ENCODE measurements around the gene ESYT1.
A peak's percentile ranks its signal among the peaks of the same experiment; 100 is the strongest.

The ESYT1 gene

DNA sequence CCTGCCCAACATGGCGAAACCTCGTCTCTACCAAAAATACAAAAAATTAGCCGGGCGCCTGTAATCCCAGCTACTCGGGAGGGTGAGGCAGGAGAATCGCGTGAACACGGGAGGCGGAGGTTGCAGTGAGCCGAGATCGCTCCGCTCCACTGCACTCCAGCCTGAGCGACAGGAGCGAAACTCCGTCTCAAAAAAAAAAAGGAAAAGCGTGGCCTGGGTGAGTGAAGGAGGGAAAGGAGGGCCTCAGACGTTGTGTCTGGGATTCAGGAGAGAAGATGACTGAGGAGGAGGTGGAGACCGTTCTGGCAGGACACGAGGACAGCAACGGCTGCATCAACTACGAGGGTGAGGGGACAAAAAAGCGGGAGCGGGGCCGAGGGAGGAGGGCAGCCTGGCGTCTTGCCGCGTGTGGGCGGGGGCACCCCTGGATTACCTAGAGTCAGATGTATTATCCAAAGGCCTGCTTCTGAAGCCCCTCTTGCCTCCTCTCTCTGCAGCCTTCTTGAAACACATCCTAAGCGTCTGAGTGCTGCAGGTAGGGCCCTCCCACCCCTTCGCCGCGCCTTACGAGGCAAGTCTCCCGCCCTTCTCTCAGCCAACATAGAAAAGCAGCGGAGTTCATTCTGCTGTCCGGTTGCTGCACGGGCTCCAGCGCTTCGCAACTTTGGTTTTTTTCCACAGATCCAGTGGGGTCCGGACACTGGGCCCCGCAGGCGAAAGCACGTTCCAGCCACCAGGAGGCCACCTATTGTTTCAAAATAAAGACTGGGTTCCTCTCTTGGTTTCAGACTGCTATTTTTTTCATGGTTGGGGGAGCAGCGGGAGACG lies 29.3 kb downstream of the ESYT1 start:
- peak; percentile 78 to 82 for DNase-seq

DNA sequence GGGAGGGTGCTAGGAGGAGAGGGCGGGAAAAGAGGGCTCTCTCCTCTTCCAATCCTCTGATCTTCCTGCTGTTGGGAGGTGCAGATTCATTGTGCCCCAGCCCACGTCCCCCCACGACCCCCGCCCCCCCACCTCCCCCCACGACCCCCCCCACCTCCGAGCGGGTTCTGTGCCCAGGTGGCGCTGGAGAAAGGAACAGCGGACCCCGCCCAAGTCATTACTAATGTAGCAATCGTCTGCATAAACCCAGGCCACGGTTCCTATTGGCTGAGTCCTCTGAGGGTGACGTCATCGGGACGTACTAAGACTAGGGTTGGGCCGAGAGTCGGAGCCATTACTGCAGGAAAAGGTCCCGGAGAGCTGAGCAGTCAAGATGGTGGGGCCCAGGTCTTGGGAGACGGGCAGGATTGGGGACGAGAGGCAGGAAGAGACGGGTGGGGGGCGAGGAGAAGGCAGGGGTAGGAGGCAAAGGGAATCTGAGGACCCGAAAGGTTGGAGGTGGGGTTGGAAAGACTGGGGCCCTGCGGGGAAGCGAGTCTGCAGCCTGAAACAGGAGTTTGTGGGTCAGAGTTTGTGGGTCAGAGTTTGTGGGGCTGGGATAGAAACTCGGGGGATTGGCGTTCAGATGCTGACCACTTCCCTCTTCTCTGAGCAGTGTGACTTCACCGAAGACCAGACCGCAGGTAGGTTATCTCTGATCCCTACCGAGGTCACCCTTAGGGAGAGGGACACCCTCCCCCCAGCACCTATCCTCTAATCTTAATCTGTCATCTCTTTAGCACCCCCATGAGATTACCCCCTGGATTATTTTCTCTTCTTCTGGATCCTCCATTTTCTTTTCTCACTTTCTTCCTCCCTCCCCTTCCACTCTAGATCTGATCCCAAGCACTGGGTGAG lies 30.2 kb downstream of the ESYT1 start, which contains the start of gene MYL6:
TSS of gene MYL6 (plus strand) at position 331 of the 897 bp plus-strand sequence. CDS start at position 374, 43 bp downstream.
- DNase-seq = peak; percentile 83 to 97

DNA sequence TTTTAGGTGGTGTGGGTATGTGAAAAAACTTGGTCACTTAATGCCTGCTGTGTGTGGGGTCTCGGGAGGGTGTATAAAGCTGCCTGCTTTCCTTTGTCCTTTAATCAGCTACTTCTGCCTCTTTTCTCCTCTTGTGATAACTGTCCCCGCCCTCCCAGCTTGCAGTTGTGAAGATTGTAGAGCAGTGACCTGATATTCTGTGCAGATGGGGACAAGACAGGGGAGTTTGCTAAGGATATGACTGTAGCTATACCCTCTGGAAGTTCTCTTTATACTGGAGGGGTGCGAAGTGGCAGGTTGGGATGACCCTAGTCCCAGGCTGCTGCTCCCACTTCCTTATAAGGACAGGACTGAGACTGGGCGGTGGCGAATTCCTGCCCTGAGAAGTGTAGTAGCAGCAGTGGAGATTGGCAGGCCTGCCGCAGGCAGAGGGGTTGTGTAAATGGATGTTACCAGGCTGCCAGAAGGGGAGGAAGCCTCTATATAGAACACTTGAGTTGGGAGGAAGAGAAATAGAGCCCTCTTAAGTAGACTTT lies 30.9 kb downstream of the ESYT1 start:
- no peak for DNase-seq

DNA sequence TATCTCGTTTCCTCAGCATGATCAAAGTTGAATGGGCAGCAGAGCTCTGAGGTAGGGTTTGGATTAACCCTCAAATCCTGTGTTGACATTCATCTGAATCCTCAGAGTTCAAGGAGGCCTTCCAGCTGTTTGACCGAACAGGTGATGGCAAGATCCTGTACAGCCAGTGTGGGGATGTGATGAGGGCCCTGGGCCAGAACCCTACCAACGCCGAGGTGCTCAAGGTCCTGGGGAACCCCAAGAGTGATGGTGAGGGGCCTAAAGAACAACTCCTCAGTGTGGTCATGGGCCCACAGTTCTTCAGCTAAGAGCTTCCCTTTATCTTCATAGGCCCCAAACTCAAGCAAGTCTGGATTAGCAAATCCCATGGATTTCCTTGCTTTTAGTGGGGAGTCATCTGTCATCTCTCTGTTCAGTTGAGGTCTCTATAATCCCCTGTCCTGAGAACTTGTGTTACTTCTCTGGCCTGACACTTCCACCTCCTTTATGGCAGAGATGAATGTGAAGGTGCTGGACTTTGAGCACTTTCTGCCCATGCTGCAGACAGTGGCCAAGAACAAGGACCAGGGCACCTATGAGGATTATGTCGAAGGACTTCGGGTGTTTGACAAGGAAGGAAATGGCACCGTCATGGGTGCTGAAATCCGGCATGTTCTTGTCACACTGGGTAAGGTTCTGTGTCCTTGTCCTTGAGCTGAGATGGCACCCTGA lies 31.6 kb downstream of the ESYT1 start:
- no peak for DNase-seq

DNA sequence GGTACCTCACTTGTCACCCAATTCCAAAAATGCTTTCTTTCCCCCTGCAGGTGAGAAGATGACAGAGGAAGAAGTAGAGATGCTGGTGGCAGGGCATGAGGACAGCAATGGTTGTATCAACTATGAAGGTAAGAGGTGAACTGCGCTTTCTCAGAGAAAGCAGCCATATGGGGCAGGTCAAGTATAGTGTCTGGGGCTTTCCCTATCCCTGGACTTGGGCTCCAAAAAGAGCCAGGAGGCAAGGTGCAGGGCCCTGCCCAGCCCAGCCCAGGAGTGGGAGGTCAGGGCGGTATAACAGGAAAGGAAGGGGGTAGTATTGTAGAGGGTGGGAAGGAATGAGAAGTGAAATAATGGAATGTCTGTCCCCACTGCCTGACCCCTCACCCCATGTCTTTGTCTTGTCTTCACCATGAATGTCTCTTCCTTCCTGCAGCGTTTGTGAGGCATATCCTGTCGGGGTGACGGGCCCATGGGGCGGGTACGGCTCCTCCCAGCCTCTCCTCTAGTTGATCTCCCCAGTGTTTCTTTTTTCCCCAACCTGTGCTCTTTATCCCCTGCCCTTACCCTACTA lies 32.2 kb downstream of the ESYT1 start:
- no peak for DNase-seq

DNA sequence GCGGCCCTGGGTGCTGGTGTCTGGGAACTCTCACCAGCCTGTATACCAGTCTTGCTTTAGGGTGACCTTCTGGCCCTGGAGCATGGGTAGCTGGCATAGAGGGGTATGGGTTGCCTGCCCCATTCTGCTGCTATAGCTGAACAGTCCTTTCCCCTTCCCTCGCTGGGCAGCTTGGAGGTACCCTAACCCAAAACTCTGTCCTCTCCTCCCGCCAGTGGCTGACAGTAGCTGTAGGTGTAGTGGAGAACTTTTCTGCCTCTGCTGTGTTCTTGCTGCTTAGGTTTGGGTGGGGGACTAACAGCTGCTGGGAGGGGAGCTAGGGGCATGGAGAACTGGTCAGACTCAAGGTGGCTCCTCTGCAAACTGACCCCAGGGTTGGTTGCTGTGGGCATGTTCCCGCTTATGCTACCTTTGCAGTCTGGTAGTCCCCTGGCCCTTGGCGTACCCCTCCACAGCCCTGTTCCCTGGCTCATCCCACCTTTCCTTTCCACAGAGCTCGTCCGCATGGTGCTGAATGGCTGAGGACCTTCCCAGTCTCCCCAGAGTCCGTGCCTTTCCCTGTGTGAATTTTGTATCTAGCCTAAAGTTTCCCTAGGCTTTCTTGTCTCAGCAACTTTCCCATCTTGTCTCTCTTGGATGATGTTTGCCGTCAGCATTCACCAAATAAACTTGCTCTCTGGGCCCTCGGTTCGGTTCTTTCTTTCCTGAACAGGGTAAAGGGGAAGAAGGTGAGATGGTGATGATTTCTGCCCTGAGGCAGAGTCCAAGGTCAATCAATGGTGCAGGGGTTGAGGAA lies 33.0 kb downstream of the ESYT1 start:
- DNase-seq = no peak

DNA sequence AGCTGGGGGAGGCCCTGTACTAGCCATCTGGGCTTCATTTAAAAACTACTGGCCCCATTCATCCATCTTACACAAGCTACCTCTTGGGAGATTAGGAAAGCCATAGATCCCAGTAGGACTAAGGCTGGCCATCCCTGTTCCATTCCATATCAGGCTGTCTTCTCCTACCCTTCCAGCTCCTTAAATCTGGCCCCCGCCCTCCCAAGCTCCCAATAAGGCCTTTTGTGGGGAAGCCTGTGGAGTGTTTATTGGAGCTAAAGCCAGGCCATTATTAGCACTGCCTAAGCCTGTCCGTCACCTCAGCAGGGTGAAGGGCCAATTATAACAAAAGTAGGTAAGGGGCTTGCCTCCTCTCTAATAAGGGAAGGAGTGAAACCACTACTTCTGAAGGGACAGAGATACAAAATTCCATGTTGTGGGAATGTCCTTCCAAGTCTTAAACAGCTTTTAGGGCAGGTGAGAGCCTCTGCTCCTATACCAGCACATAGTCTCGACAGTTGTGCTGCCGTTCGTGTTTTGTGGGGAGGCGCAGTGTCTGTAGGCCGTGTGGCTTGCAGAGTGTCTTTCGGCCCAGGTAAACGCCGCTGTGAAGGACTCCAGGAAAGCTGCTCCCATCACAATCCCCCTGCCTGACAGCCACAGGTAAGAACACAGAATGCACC lies 33.8 kb downstream of the ESYT1 start:
- no peak for DNase-seq

DNA sequence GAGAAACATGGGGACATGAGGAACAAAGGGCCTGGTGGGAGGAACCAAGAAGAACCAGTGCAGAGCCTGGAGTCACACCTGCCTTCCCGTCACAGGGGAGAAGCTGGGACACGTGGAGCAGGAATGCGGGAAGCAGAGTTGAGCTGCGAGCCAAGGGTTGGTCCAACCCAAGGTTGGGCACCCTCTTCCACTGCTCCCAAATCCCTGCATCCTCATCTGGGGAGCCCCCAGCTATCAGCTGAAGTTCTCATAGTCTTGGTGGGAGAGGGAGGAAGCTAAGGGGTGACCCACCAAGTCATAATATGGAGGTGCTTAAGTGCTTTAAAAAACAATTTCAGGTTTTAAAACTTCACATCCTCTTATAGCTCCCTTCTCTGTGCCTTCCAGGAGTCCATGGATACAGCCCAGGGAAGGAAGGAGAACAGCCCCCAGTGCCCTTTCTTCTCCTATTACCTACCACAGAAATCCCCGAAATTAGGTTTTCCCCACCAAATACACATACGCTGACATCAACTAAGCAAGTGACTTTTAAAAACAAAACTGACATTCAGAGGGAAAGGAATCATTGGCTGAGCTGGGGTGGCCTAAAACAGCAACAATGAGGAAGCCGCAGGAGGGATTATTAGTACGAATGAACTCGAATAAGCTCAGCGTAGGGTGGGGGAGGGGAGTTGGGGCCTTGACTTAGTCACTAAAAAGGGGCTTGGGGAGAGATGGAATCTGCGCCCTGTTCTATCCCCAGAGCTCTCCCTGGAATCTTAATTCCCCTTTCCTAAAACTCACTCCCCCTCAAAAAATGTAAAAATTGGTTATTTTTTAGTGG lies 34.6 kb downstream of the ESYT1 start:
- no peak for DNase-seq

DNA sequence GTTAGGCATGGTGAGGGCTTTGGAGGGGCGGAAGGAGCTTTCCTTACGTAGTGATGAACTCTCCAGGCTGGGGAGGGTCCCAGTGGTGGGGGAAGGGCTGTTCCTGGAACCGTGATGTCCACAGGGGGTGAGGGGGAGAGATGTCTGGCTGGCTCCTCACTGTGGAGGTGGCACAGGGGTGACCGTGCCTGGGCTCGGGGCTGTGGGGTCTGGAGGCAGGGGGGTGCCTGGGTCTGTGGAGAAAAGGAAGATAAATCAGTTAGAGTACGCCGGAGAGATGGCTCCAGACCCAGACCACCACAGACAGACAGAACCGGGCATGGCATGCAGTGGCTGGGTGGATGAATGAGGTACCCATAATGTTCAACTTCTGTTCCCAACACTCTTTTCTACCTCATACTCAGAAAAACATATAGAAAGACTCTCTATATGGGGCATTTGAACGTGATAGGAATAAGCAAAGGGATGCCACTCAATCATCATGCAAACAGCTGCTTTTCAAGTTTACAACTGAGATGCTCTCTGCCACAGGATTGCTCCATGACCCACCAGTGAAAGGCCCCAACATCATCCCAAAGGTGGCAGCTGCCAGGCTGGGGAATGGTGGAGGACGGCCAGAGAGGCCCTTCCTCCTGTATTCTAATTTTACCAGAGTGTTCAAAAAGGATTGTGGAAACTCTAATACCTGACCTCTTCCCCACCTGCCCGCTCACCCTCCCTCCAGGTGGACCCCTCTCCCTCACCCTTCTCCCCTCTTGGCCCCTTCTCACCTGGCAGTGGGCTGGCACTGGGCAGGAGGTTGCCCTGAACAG lies 35.7 kb downstream of the ESYT1 start:
- DNase-seq = no peak

DNA sequence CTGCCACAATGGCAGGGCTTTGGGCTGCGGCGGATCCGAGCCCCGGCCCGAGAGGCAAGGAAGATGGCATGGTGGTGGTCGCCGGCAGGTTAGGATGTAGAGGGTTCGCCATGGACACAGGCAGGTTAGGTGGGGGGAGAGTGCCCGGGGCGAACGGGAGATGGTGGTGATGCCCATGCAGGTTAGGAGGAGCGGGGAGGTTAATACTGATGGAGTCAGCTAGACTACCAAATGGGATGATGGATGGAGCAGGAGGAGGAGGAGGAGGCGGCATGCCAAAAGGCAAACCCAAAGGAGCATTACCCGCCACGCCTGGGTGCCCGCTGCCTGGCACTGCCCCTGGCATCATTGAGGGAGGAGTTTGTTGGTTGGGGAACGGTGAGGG lies 36.3 kb downstream of the ESYT1 start:
- DNase-seq = no peak

DNA sequence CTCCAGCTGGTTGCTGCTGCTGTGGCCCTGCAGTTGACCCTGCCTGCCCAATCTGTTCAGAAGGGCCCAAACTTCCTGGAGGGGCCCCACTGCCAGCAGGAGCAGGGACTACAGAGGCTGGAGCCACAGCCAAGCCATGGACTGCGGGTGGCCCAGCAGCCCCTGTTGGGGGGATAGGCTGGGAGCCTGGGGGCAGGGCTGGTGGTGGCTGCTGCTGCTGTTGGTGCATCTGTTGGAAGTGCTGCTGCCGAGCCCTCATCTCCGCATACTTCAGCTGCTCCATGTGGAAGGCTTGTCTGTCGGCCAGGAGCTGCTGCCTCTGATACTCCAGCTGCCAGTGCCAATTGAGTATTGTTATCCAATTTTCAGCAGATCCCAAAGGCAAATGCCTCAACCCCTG lies 37.3 kb downstream of the ESYT1 start:
- no peak for DNase-seq

DNA sequence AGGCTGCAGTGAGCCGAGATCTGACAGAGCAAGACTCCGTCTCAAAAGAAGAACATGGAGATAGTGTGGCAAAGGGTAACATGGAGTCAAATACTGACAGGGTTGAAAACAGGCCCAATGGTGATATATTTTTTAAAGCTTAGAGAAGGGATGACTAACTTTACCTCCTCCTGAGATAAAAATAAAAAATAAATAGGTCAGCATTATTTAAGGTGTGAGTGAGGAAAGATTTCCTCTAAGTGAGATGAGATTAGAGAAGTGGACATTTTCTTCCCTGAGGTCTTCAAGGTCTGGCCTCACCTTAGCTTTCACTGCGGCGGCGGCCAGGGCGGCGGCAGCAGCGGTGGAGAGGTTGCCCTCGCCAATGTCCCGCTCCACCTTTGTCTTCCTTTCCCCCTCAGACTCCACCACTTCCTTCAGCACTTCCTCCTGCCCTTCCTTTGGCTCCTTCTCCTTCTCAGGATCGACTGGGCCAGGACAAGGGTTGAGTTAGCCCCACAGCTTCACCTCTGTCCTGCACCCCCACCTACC lies 41.2 kb downstream of the ESYT1 start:
- DNase-seq = no peak

DNA sequence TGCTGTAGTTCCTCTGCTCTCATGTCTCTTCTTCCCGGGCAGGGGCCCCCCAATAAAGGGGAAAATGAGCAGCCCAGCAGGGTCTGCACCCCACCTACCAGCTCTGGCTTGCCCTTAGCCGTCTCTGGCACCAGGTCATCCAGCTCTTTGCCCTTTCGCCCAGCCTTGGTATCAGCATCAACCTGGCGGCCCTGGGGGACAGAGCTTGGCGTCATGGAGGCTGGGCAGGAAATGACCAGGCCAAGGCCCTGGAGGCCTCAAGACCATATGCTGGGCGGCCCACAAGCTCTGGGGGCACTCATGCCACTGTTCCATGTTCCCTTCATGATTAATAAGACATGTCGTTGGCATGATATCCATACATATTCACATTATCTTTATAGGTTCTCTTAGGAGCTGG lies 44.8 kb downstream of the ESYT1 start:
- no peak for DNase-seq

DNA sequence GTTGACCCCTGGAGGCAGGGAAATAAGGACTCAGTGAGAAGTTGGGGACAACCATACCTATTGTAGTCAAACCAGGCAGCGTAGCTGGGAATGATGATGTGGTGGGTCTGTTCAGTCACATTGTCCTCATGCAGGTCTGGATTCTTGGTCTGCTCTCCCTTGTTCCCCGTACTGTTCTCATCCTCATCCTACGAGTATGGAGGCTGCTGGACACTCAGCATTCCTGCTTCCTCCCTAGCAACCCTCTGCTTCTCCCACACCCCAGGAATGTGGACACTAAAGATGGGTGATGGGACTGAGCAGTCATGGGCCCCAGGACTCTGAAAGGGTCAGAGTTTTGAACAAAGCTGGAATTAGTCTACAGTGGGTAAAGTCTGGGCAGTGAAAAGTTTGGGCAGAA lies 50.3 kb downstream of the ESYT1 start:
- DNase-seq = no peak

DNA sequence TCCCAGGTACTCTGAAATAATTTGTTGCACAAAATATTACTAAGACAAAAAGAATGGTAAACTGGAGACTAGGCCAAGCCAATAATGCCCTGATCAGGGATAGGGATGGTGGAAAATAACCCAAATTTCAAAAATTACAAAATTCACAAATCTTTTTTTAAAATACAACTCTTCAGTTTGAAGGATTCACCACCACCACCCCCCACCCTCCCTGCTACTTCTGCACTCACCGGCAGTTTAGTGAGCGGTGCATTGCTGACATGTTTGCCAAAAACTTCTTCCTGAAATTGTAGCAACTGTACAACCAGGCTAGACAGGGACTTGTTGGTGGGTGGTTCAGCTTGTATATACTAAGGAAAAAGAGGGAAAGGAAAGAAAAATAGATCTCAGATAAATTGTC lies 58.9 kb downstream of the ESYT1 start:
- no peak for DNase-seq

DNA sequence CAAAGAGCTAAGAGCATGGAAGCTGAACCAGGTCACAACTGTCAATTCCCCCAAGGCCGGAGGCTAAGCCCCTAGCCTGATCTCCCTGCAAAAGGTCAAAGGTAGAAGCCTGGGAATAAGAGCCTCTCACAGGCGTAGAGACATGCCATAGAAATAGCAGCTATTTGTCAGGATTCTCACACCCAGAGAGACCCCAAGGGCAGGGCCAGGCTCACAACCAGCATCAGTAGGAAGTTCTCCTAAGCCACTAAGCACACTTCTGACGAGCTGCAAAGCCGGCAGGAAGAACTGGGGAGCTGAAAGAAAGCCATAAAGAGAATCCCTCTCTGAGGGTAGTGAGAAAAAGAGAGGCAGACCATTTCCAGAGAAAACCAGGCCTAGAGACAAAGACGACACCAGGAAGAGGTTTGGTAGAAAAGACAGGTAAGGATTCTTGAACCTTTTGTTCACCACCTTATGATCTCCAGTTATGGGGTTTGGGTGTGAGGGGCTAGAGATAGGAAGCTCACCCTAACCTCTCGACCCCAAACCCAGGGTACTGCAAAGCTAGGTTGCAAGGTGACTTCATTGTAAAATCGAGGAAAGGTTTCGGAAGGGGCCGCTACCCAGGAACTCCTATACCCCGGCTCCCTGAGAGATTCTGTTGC lies 60.2 kb downstream of the ESYT1 start:
- no peak for DNase-seq

DNA sequence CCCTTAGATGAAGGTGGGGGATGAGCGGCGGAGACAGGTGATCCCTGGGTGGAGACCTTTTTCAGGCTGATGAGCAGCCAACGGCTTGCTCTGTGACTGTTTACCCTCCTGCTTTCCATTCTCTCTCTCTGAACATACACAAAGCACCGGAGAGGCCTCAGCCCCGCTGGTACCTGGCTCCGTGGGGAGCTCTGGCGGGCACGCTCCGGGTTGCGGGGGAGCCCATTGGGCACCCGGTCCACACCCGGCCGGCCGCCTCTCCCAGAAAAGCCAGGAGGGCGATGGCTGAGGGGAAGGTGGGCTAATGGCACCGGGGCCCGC lies 60.7 kb downstream of the ESYT1 start:
- DNase-seq = no peak

DNA sequence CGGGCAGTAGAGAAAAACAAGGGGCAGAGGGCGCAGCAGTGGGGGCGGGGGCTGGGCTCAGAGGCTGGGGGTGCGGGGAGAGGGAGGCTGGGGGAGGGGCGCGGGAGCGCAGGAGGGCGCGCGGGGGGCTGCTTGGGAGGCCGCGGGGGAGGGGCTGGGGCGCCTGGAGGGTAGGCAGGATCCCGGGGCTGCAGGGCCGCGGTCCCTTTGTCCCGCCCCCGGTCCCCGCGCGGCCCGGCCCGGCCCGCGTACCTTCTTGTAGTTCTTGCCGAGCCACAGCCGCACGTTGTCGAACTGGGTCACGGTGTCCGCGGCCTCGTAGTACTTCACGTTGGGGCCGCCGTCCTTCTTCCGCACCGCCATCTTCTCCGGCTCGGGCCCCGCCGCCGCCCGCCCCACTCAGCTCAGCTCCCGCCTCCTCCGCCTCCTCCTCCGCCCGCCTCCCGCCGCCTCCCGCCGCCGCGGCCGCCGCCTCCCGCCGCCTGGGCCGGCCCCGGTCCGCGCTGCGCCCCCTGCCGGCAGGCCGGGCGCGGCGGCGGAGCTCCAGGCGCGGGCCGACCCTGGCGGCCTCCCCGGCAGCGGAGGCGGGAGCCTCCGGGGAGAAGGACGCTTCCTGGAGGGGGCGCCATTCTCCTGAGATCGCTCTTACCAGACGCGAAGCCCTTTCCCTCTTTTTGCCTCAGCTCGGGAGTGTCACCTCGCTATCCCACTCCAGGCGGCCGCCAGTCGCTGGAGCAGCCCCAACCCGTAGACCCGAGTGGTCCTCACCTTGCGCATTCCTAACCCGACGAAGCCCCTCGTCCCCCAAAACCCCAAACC lies 61.2 kb downstream of the ESYT1 start, which contains the start of gene SMARCC2:
TSS of gene SMARCC2 (minus strand) at position 385 of the 819 bp plus-strand sequence. CDS start at position 363, 22 bp downstream.
- DNase-seq = peak; percentile 64 to 88
